Measurements from ENCODE around the gene ZNF445.
A peak's percentile ranks its signal among the peaks of the same experiment; 100 is the strongest.
"Not testable (repeated sequence)": the region's sequence is repeated elsewhere in the genome, so short reads cannot be mapped to it uniquely, and the experiment has no call there.

The ZNF445 gene

GRCh38 chr3:44476181-44476611 lies 1.3 kb downstream of the ZNF445 start:
- no peak for DNase-seq (ENCODE audit: low read depth in 2 of 2)

GRCh38 chr3:44474886-44475285 lies 2.6 kb downstream of the ZNF445 start:
- DNase-seq (ENCODE audit: low read depth in 2 of 2) = not testable (repeated sequence)

- DNase-seq (ENCODE audit: low read depth in 2 of 2) = no peak
These were observed 7.0 kb downstream of the ZNF445 start for GRCh38 chr3:44470430-44470829.

GRCh38 chr3:44469914-44470313 lies 7.6 kb downstream of the ZNF445 start:
- no peak for DNase-seq (ENCODE audit: low read depth in 2 of 2)

- DNase-seq (ENCODE audit: low read depth in 2 of 2) = no peak
These were observed 8.6 kb downstream of the ZNF445 start for GRCh38 chr3:44468572-44469520.

GRCh38 chr3:44468099-44468537 lies 9.4 kb downstream of the ZNF445 start:
- DNase-seq (ENCODE audit: low read depth in 2 of 2) = not testable (repeated sequence)

GRCh38 chr3:44467241-44467640 lies 10.2 kb downstream of the ZNF445 start:
- DNase-seq (ENCODE audit: low read depth in 2 of 2) = no peak

GRCh38 chr3:44464920-44465319 lies 12.6 kb downstream of the ZNF445 start:
- DNase-seq (ENCODE audit: low read depth in 2 of 2) = not testable (repeated sequence)

GRCh38 chr3:44464509-44464908 lies 13.0 kb downstream of the ZNF445 start:
- DNase-seq (ENCODE audit: low read depth in 2 of 2) = no peak

- not testable (repeated sequence) for DNase-seq (ENCODE audit: low read depth in 2 of 2)
These were observed 17.4 kb downstream of the ZNF445 start for GRCh38 chr3:44460050-44460449.

GRCh38 chr3:44455318-44455717 lies 22.2 kb downstream of the ZNF445 start:
- no peak for DNase-seq (ENCODE audit: low read depth in 2 of 2)

GRCh38 chr3:44454258-44454657 lies 23.2 kb downstream of the ZNF445 start:
- DNase-seq (ENCODE audit: low read depth in 2 of 2) = no peak

GRCh38 chr3:44451441-44451840 lies 26.0 kb downstream of the ZNF445 start:
- DNase-seq (ENCODE audit: low read depth in 2 of 2) = no peak

- no peak for DNase-seq (ENCODE audit: low read depth in 2 of 2)
These were observed 30.5 kb downstream of the ZNF445 start for GRCh38 chr3:44446929-44447328.

- no peak for DNase-seq (ENCODE audit: low read depth in 2 of 2)
These were observed 31.7 kb downstream of the ZNF445 start for GRCh38 chr3:44445786-44446185.

- DNase-seq (ENCODE audit: low read depth in 2 of 2) = no peak
These were observed 32.4 kb downstream of the ZNF445 start for GRCh38 chr3:44444896-44445691.

GRCh38 chr3:44444437-44444836 lies 33.0 kb downstream of the ZNF445 start:
- no peak for DNase-seq (ENCODE audit: low read depth in 2 of 2)

GRCh38 chr3:44442596-44443309 lies 34.7 kb downstream of the ZNF445 start:
- no peak for DNase-seq (ENCODE audit: low read depth in 2 of 2)

GRCh38 chr3:44439499-44440295 lies 37.8 kb downstream of the ZNF445 start:
- DNase-seq (ENCODE audit: low read depth in 2 of 2) = peak; percentile 33 to 38

- no peak for DNase-seq (ENCODE audit: low read depth in 2 of 2)
These were observed 39.7 kb downstream of the ZNF445 start for GRCh38 chr3:44437800-44438199.

GRCh38 chr3:44436181-44436580 lies 41.3 kb downstream of the ZNF445 start:
- DNase-seq (ENCODE audit: low read depth in 2 of 2) = no peak

Measured in stimulated activated CD8-positive, alpha-beta memory T cell treated with anti-CD3 and anti-CD28 coated beads, Interleukin-15, amount 100 ng/mL, for 4 hours (primary cell).